CD4-positive, alpha-beta T cell treated with Interleukin-21 for 1 hour (primary cell): ENCODE data around the gene OR1G1.
"Not testable (repeated sequence)": the region's sequence is repeated elsewhere in the genome, so short reads cannot be mapped to it uniquely, and the experiment has no call there.

Experiments used
- DNase-seq: peaks from one replicate; pipeline ENCODE4 v3.0.0-alpha.2; 2020

The OR1G1 gene

DNA sequence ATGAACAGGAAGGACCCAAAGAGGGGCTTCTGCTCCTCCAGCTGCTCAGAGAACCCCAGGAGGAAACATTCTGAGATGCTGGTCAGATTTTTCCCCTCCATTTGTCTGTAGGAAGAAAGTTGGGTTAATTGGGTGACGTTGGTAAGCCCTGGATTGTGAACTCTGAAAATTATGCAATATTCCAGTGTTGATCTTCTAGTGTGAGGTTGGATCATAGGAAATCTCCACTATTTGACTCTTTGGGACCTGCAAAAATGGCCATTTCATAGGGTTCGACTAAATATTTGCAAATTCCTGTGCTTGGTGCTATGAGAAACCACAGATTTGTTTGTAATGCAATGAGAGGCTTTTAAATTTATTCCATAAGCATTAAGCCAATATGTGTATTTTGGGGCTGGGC, at the start of gene OR1G1:
OR1G1 (minus strand) TSS at position 101 of the 400 bp plus-strand sequence; CDS start at position 101, 0 bp downstream.
- DNase-seq = no peak

DNA sequence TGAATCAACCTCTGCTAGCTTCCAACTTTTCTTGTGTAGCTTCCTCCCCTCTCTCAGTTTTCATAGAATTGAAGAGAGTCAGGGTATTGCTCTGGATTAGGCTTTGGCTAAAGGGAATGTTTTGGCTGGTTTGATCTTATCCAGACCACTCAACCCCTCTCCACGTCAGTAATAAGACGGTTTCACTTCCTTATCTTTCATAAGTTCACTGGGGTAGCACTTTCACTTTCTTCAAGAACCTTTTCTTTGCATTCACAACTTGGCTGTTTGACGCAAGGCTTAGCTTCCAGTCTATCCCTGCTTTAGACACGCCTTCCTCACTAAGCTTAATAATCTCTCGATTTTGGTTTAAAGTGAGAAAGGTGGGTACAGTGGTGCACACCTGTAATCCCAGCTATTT, 40.2 kb upstream of the OR1G1 start:
- peak; percentile 5 for DNase-seq

DNA sequence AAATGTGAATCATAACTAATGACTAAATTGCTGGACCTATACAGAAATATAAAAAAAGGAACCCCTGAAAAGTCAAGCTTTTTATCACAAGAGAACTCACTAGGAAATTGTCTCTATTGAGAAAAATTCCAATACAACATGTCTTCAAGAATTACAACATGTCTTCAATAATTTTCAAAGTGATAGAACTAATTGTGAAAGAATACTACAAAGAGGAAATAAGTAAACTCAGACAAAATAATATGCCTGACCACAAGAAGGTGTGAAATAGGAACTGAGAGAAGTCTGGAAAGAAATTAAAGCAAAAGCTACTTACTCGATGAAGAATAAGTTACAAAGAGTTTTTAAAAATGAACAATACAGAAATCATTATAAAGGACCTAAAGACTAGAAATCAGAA, 29.9 kb upstream of the OR1G1 start:
- no peak for DNase-seq

DNA sequence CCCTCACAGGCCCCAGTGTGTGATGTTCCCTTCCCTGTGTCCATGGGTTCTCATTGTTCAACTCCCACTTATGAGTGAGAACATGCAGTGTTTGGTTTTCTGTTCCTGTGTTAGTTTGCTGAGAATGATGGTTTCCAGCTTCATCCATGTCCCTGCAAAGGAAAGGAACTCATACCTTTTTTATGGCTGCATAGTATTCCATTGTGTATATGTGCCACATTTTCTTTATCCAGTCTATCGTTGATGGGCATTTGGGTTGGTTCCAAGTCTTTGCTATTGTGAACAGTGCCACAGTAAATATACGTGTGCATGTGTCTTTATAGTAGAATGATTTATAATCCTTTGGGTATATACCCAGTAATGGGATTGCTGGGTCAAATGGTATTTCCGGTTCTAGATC, 10.1 kb upstream of the OR1G1 start:
- DNase-seq = not testable (repeated sequence)

DNA sequence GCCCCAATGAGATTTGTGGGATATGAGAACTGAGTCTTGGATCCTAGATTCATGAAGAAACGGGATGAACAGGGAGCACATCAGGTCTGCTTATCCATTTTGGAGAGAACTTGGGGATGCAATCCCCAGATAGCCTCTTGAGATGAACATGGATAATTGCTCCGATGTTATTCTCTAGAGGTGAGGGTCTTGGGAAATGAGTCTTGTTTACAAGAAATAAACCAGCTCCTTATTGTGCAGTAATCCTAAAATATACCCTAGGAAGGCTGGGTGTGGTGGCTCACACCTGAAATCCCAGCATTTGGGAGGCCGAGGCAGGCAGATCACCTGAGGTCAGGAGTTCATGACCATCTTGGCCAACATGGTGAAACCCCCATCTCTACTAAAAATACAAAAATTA, 23.0 kb downstream of the OR1G1 start, which contains the start of gene OR1D2:
OR1D2 (minus strand) TSS at position 101 of the 400 bp plus-strand sequence. CDS start 11,426 bp downstream, outside the sequence.
- DNase-seq = no peak
